ENCODE measurements around the gene SUMO4. TPM values are rescaled to one million over a fixed set of nuclear protein-coding genes. Genes with fewer than 3 reads are reported as not detected.

The SUMO4 gene
- total RNA-seq, 2 donors from 2014 or later = 1.3 to 1.9 TPM

DNA sequence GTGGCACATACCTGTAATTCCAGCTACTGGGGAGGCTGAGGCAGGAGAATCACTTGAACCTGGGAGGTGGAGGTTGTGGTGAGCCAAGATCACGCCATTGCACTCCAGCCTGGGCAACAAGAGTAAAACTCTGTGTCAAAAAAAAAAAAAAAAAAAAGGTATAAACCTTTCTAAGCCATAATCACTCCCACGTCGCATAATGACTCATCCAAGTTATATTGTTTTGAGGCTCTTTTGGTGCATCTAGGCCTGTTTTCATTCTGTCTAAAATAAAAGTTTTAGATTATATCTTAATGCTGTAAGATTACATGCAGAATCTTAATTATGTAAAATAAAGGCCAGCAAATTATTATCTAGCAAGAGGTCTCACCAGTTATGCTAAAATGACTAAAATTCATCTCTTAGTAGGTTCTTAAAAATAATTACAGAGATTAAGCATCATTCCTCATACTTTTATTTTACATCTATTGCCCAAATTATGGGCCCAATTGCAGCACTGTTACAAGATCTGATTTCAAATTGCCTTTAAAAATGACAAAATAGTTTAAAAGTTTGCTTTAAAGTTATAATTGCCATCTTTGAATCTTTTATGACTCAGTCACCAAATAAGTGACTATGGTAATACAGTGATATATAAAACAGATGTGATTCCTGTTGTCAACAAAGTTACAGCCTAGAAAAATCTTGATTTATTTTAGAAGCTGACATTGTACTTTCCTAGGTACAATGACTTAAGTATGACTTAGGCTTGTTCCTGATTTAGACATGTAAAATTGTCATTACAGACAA is 10.4 kb upstream of the SUMO4 start:
- H3K27me3 Mint-ChIP-seq (ENCODE audit: insufficient read depth) = no peaks in the 10 kb centered on the region
- TF ChIP-seq, protein P1, sequence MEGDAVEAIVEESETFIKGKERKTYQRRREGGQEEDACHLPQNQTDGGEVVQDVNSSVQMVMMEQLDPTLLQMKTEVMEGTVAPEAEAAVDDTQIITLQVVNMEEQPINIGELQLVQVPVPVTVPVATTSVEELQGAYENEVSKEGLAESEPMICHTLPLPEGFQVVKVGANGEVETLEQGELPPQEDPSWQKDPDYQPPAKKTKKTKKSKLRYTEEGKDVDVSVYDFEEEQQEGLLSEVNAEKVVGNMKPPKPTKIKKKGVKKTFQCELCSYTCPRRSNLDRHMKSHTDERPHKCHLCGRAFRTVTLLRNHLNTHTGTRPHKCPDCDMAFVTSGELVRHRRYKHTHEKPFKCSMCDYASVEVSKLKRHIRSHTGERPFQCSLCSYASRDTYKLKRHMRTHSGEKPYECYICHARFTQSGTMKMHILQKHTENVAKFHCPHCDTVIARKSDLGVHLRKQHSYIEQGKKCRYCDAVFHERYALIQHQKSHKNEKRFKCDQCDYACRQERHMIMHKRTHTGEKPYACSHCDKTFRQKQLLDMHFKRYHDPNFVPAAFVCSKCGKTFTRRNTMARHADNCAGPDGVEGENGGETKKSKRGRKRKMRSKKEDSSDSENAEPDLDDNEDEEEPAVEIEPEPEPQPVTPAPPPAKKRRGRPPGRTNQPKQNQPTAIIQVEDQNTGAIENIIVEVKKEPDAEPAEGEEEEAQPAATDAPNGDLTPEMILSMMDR (conservative IDR thresholded peaks at IDR 0.05) = no peak
- 93% methylated on average over 3 of the region's 3 CpGs; no CpG with 5 or more reads in 1 of the 2 experiments for WGBS, 2 experiments (ENCODE audit: insufficient coverage in 1 of 2, insufficient read length in 1 of 2)
- Histone ChIP-seq H3K27me3 (ENCODE audit: control insufficient read depth, insufficient read depth, low read length, poor library complexity, severe bottlenecking) (no peaks in the 10 kb centered on the region), H3K9ac (ENCODE audit: extremely low read depth, low read length, poor library complexity, severe bottlenecking) (no peak overlapping the region), H3K4me1 (ENCODE audit: control insufficient read depth, insufficient read depth, low read length) (no peaks in the 10 kb centered on the region), H3K36me3 (ENCODE audit: control insufficient read depth, insufficient read depth, low read length) (peaks cover 41% of the 10 kb centered on the region), H3K27ac (ENCODE audit: low read depth, low read length) (no peak overlapping the region), H3K9me3 (ENCODE audit: control insufficient read depth, low read length) (no peaks in the 10 kb centered on the region), H3K4me3 (ENCODE audit: low read length) (no peak overlapping the region)
- peaks cover 18% of the 10 kb centered on the region for H3K36me3 Mint-ChIP-seq (ENCODE audit: low read depth)
- no peak overlapping the region for H3K27ac Mint-ChIP-seq
- no peaks in the 10 kb centered on the region for H3K4me1 Mint-ChIP-seq
- no peaks in the 10 kb centered on the region for H3K9me3 Mint-ChIP-seq
- no peak for DNase-seq
- no peak overlapping the region for H3K4me3 Mint-ChIP-seq

DNA sequence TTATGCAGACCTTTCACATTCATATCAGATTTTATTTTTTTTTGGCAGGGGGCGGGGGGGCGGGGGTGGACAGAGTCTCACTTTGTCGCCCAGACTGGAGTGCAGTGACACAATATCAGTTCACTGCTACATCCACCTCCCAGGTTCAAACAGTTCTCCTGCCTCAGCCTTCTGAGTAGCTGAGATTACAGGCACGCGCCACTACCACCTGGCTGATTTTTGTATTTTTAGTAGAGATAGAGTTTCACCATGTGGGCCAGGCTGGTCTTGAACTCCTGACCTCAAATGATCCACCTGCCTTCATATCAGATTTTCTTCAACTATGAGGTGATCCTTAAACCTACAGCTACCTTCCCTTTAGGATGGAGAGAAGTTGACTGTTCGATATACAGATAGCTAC is 8.0 kb upstream of the SUMO4 start:
- H3K4me3 ChIP-seq (ENCODE audit: low read length) = no peak overlapping the region
- Mint-ChIP-seq H3K27me3 (ENCODE audit: insufficient read depth) (no peaks in the 10 kb centered on the region), H3K36me3 (ENCODE audit: low read depth) (peaks cover 27% of the 10 kb centered on the region), H3K4me1 (no peaks in the 10 kb centered on the region), H3K27ac (no peak overlapping the region), H3K9me3 (no peaks in the 10 kb centered on the region), H3K4me3 (no peak overlapping the region)
- H3K9ac ChIP-seq (ENCODE audit: extremely low read depth, low read length, poor library complexity, severe bottlenecking) = no peak overlapping the region
- H3K27me3 ChIP-seq (ENCODE audit: control insufficient read depth, insufficient read depth, low read length, poor library complexity, severe bottlenecking) = no peaks in the 10 kb centered on the region
- TF ChIP-seq, protein P1 (conservative IDR thresholded peaks at IDR 0.05) = no peak
- H3K9me3 ChIP-seq (ENCODE audit: control insufficient read depth, low read length) = peaks cover 3% of the 10 kb centered on the region
- 84 to 93% methylated on average over 6 of the region's 6 CpGs for WGBS, 2 experiments (ENCODE audit: insufficient coverage in 1 of 2, insufficient read length in 1 of 2)
- DNase-seq = no peak
- H3K27ac ChIP-seq (ENCODE audit: low read depth, low read length) = no peak overlapping the region
- peaks cover 42% of the 10 kb centered on the region for H3K36me3 ChIP-seq (ENCODE audit: control insufficient read depth, insufficient read depth, low read length)
- no peaks in the 10 kb centered on the region for H3K4me1 ChIP-seq (ENCODE audit: control insufficient read depth, insufficient read depth, low read length)

DNA sequence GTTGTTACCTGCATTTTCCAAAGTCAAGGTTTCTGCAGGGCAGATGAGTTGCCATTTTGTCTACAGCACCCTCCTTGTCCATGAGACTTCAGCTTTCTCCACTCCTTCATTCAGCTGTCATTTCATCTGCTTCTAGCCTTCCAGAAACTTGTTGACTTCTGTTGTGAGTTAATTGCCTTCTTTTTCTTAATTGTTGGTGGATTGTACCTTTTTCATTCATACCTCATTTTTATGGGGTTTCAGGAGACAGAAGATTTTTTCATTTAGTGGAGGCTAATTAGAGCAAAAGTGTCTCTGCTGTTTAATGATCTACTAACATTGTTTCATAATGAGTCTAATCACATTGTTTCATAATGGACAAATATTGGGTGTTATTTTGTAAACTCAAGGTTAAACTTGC is 7.5 kb upstream of the SUMO4 start:
- Mint-ChIP-seq H3K27ac (no peak overlapping the region), H3K36me3 (ENCODE audit: low read depth) (peaks cover 31% of the 10 kb centered on the region), H3K4me3 (no peak overlapping the region), H3K4me1 (no peaks in the 10 kb centered on the region), H3K27me3 (ENCODE audit: insufficient read depth) (no peaks in the 10 kb centered on the region), H3K9me3 (no peaks in the 10 kb centered on the region)
- Histone ChIP-seq H3K4me1 (ENCODE audit: control insufficient read depth, insufficient read depth, low read length) (no peaks in the 10 kb centered on the region), H3K27ac (ENCODE audit: low read depth, low read length) (no peak overlapping the region), H3K27me3 (ENCODE audit: control insufficient read depth, insufficient read depth, low read length, poor library complexity, severe bottlenecking) (no peaks in the 10 kb centered on the region), H3K36me3 (ENCODE audit: control insufficient read depth, insufficient read depth, low read length) (peaks cover 46% of the 10 kb centered on the region), H3K4me3 (ENCODE audit: low read length) (no peak overlapping the region), H3K9ac (ENCODE audit: extremely low read depth, low read length, poor library complexity, severe bottlenecking) (no peak overlapping the region), H3K9me3 (ENCODE audit: control insufficient read depth, low read length) (peaks cover 3% of the 10 kb centered on the region)
- TF ChIP-seq, protein P1 (conservative IDR thresholded peaks at IDR 0.05) = no peak
- no peak for DNase-seq

Data from endodermal cell (in vitro differentiated cells).